ENCODE measurements around the gene WDR88. TPM values are rescaled to one million over a fixed set of nuclear protein-coding genes. Genes with fewer than 3 reads are reported as not detected.
"Not testable (repeated sequence)": the region's sequence is repeated elsewhere in the genome, so short reads cannot be mapped to it uniquely, and the experiment has no call there.

Gene WDR88
- total RNA-seq, 2 donors from 2014 or later = 0.58 TPM; not detected in 1

DNA sequence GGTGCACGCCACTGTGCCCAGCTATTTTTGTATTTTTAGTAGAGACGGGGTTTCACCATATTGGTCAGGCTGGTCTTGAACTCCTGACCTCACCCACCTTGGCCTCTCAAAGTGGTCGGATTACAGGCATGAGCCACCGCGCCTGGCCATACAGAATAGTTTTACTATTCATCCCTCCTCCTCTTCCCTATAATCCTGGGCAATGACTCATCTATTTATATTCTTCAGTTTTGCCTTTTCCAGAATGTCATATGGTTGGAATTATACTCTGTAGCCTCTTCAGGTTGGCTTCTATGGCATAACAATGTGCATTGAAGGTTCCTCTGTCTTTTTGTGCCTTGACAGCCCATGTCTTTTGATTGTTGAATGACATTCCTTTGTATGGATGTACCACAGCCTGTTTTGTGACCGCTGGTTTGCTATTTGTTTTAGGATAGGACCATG is 40.0 kb downstream of the WDR88 start:
- Mint-ChIP-seq H3K36me3 (ENCODE audit: low read depth) (peaks cover 11% of the 10 kb centered on the region), H3K4me3 (no peak overlapping the region), H3K4me1 (peaks cover 27% of the 10 kb centered on the region), H3K9me3 (no peaks in the 10 kb centered on the region), H3K27ac (peak overlapping the region; percentile 40), H3K27me3 (no peaks in the 10 kb centered on the region)
- ATAC-seq (replicated peaks) = no peak

DNA sequence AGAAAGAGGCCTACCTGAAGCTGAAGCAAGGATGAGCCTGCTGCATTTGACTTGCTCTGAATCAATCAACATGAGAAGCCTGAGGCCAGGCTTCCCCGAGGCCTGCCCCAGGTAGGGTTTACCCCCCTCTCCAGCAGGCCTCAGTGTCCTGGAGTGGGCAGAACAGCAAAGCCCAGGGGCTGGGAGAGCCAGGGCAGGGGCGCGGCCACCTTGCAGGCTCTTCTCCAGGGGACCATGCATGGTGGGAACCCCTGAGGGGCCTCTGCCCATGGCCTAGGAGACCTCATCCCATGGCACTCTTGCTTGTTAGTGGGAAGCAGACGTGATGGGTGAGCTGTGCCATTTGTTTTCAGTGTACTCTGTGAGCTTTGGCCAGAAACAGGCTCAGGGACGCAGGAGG is 42.3 kb downstream of the WDR88 start:
- Mint-ChIP-seq H3K4me1 (peaks cover 31% of the 10 kb centered on the region), H3K27me3 (no peaks in the 10 kb centered on the region), H3K36me3 (ENCODE audit: low read depth) (peaks cover 20% of the 10 kb centered on the region), H3K9me3 (no peaks in the 10 kb centered on the region), H3K4me3 (peak overlapping the region; percentile 93), H3K27ac (no peak overlapping the region)
- no peak for ATAC-seq (replicated peaks)

DNA sequence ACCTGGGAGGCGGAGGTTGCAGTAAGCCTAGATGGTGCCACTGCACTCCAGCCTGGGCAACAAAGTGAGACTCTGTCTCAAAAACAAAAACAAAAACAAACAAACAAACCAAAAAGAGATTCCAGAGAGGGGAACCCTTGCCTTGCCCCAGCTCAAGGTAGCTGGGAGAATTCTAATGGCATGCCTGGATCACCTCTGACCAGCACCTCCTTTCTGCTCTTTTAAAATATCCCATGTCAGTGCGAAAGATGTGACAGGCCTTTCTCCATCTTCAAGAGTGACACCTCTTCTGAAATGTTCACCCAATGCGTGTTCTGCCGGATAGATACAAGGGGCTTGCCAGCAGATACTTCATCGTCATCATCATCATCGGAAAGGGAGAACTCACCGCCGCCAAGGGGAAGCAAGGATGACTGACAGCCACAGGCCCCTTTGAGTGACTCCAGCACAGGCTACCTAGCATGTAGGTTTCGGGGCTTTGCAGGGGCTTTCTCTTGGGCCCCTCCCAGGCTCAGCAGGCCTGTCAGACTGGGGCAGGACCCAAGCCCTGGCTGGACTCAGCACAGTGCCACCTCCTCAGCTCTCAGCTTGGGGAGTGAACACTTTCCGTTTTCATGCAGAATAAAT is 43.4 kb downstream of the WDR88 start:
- Mint-ChIP-seq H3K36me3 (ENCODE audit: low read depth) (peaks cover 20% of the 10 kb centered on the region), H3K4me1 (peaks cover 30% of the 10 kb centered on the region), H3K27ac (peak overlapping the region; percentile 99), H3K27me3 (no peaks in the 10 kb centered on the region), H3K4me3 (peak overlapping the region; percentile 93), H3K9me3 (no peaks in the 10 kb centered on the region)
- no peak for ATAC-seq (replicated peaks)

DNA sequence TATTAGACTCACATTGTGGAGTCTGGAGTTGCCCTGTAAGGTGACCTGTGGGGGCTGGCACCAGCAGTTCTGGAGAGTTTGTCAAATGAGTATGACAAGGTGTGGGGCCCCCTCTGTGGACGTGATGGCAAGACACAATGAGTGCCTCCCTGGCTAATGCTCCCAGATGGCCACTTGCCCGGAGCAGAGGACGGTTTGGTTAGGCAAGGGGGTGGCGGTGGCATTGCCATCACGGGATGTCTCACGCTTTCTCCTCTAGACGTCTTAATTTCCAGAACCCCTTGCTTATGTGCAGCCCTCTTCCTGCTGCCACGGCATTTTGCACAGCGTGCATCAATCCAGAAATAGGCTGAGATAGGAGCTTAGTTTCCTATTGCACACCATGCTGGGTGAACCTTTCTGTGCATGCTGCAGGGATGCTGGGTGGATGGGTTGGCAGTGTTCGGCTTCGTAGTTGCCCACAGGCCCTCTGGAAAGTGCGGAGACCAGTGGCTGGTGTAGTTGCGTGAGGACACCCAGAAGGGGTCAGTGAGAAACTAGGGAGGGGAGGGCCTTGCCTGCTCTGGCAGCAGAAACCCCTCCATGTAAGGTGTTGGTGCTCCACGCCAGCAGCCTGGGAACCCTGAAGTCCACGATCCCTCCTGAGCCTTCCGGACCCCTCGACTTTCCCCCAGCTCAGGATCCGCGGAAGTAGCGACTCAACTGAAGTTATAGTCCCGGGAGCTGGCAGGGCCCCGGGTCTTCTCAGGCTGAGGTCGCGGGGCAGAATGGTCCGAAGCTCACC is 44.2 kb downstream of the WDR88 start:
- Mint-ChIP-seq H3K4me3 (peak overlapping the region; percentile 93), H3K9me3 (no peaks in the 10 kb centered on the region), H3K27ac (peak overlapping the region; percentile 99), H3K36me3 (ENCODE audit: low read depth) (peaks cover 20% of the 10 kb centered on the region), H3K27me3 (no peaks in the 10 kb centered on the region), H3K4me1 (peaks cover 30% of the 10 kb centered on the region)
- no peak for ATAC-seq (replicated peaks)

DNA sequence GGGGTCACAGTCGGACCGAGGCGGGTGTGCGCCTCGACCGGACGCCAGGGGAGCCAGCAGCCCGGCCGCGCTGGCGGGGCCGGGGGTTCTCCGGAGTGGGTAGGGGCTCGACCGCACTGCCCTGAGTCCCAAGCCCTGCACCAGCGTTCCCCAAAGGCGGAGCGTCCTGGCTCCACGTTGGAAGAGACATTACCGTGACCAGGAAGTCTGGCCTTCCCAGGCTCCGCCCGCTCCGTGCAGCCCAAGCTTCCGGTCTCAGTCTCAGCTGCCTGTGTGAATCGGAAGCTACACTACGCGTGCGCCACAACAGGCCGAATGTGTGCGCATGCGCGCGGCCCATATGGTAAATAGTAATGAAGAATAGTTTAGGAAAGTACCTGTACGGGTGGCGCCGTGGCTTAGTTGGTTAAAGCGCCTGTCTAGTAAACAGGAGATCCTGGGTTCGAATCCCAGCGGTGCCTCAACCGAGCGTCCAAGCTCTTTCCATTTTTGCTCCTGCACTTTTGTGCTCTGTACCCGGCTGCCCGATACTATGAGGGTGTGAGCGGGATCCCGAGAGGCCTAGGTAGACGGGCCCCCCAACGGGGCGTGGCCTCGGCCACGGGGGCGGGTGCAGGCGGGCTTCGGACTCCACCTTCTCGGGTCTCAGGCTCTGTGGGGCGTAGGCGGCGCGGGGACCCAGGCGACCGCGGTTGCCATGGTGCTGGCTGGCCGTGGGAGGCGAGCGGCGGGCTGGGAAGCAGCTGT is 44.9 kb downstream of the WDR88 start:
- Mint-ChIP-seq H3K4me3 (peak overlapping the region; percentile 93), H3K27me3 (no peaks in the 10 kb centered on the region), H3K9me3 (no peaks in the 10 kb centered on the region), H3K36me3 (ENCODE audit: low read depth) (peaks cover 20% of the 10 kb centered on the region), H3K4me1 (peaks cover 30% of the 10 kb centered on the region), H3K27ac (peak overlapping the region; percentile 99)
- ATAC-seq (replicated peaks) = peak; percentile 89

DNA sequence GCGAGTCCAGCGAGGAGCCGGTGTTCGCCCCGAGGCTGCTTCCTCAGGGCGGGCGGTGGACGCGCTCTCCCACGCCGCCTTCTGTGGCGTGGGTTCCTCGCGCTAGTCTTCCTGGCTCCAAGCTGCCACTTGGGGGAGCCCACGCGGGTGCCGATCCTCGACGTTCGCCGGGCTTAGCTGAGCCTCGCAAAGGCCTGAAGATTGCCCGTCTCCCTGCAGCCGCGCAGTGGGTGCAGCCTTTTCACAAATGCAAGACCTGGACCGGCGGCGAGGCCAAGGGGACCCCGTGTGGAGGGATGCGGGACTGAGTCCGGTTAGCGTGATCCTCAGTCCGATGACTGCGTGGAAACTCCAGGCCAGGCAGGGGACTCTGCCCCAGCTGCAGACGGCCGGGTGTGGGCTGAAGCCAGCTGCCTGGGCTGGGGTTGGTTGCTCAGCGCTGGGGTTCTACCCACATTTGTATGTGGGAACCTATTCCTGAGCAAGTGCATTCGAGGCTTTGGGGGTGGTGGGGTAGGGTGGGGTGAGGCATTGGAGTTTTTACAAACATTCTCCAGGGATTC is 45.6 kb downstream of the WDR88 start:
- Mint-ChIP-seq H3K4me1 (peaks cover 25% of the 10 kb centered on the region), H3K27me3 (no peaks in the 10 kb centered on the region), H3K27ac (peak overlapping the region; percentile 99), H3K36me3 (ENCODE audit: low read depth) (peaks cover 20% of the 10 kb centered on the region), H3K9me3 (no peaks in the 10 kb centered on the region), H3K4me3 (peak overlapping the region; percentile 93)
- peak; percentile 21 for ATAC-seq (replicated peaks)

DNA sequence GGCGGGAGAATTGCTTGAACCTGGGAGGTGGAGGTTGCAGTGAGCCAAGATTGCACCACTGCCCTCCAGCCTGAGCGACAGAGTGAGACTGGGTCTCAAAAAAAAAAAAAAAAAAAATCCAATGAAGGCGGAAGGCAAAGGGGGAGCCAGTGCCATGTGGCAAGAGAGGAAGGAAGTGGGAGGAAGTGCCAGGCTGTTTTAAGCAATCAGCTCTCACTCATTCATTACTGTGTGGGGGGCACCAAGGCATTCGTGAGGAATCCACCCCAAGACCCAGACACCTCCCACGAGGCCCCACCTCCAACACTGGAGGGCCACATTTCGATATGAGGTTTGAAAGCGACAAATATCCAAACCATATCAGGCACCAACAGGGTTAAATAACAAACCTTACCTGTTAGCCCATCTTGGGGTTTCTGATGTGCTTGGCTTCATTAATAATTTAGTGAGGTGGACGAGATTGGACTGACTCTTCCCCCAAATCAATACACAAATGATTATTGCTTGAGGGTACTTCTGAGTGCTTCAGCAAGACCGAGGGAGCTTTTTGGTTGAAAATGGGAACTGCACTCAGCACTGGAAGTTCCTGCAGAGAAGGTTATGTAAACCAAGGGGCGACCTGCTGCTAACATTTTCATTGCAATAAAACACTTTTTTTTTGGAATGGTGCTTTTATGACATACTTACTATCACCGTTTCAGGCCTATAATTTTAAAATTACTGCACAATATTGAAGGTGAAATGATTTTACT is 54.7 kb downstream of the WDR88 start:
- ATAC-seq (replicated peaks) = no peak
- no peaks in the 10 kb centered on the region for H3K9me3 Mint-ChIP-seq
- H3K27ac Mint-ChIP-seq = no peak overlapping the region
- H3K27me3 Mint-ChIP-seq = peaks cover 7% of the 10 kb centered on the region
- H3K4me1 Mint-ChIP-seq = no peaks in the 10 kb centered on the region
- H3K36me3 Mint-ChIP-seq (ENCODE audit: low read depth) = no peaks in the 10 kb centered on the region
- no peak overlapping the region for H3K4me3 Mint-ChIP-seq

DNA sequence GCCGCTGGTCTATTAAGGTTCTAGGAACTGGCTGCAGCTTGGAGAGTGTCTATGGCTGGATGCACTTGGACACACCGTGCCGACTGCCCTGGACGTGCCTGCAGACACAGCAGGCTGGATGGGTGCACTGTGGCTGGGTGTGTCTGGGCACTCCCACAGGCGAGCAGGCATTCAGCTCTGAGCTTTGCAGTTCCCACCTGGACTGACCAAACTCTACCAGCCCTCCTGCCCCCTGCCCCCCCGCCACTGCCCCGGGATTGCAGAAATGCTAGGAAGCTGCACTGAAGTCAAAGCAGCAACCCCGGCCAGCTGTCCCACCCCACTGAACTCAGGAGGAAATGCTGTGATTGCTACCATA is 55.2 kb downstream of the WDR88 start:
- Mint-ChIP-seq H3K27me3 (peaks cover 13% of the 10 kb centered on the region), H3K36me3 (ENCODE audit: low read depth) (no peaks in the 10 kb centered on the region), H3K4me3 (no peak overlapping the region), H3K4me1 (no peaks in the 10 kb centered on the region), H3K9me3 (no peaks in the 10 kb centered on the region), H3K27ac (no peak overlapping the region)
- ATAC-seq (replicated peaks) = no peak

DNA sequence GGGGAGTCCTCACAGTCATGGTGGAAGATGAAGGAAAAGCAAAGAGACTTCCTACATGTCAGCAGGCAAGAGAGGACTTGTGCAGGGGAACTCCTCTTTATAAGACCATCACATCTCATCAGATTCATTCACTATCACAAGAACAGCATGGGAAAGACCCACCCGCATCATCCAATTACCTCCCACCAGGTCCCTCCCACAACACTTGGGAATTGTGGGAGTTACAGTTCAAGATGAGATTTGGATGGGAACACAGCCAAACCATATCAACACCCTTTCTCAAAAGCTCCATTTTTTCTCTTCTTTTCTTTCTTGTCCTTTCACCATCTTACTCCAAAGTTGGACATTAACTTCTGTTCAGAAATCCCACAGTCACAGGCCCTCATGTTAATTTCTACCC is 57.5 kb downstream of the WDR88 start:
- H3K4me3 Mint-ChIP-seq = no peak overlapping the region
- no peak for ATAC-seq (replicated peaks)
- H3K27me3 Mint-ChIP-seq = peaks cover 26% of the 10 kb centered on the region
- no peaks in the 10 kb centered on the region for H3K4me1 Mint-ChIP-seq
- no peak overlapping the region for H3K27ac Mint-ChIP-seq
- peaks cover 4% of the 10 kb centered on the region for H3K36me3 Mint-ChIP-seq (ENCODE audit: low read depth)
- H3K9me3 Mint-ChIP-seq = no peaks in the 10 kb centered on the region

DNA sequence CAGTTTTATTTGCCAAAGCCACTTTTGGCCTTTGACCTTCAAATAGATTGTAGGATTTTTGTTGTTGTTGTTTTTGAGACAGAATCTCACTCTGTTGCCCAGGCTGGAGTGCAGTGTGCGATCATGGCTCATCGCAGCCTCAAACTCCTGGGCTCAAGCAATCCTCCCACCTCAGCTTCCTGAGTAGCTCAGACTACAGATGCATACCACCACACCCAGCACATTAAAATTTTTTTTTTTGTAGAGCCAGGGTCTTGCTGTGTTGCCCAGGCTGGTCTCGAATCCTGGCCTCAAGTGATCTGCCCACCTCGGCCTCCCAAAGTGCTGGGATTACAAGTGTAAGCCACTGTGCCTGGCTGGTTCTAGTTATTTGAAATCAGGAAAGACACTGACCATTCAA is 59.2 kb downstream of the WDR88 start:
- H3K9me3 Mint-ChIP-seq; ATAC-seq (replicated peaks); H3K36me3 Mint-ChIP-seq (ENCODE audit: low read depth); H3K4me1 Mint-ChIP-seq; H3K4me3 Mint-ChIP-seq; H3K27ac Mint-ChIP-seq: not testable (repeated sequence)
- H3K27me3 Mint-ChIP-seq = peaks cover 26% of the 10 kb centered on the region

DNA sequence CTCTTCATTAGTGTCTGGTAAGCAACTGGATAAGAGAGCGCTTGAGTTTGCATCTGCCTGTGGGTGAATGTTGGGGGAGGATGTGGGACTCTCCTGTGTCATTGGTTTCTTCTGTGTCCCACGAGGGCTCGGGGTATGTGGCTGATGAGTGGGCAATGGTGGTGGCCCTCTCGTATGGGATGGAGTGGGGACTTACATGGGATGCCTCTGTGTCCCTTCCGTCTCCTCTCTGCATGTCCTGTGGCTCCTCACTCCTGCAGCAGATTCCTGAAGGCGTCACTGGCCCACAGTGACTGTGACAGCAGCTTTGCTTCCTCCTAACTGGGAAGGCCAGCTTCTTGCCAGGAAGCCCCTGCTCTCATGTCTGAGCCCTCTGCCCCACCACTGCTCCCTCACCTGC is 59.6 kb downstream of the WDR88 start:
- ATAC-seq (replicated peaks) = no peak

DNA sequence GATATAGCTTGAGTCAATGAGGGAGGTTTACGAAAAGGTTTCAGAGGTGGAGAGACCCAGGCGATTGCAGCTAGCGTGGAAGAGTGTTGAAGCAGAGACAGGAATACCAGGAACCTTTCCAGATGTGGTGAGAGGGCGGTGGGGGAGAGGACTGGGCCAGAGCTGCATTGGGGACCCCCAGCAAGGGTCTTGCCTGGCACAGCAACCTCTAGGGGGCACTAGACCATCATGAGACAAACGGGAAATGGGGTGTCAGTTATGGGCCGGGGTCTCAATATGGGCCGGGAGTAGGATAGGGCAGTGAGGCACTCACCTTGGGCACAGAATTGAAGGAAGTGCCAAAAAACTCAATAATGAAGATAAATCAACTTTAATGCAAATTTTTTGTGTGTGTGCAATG is 60.1 kb downstream of the WDR88 start:
- H3K27ac Mint-ChIP-seq = no peak overlapping the region
- peaks cover 4% of the 10 kb centered on the region for H3K36me3 Mint-ChIP-seq (ENCODE audit: low read depth)
- H3K4me3 Mint-ChIP-seq = no peak overlapping the region
- H3K27me3 Mint-ChIP-seq = peaks cover 26% of the 10 kb centered on the region
- no peaks in the 10 kb centered on the region for H3K9me3 Mint-ChIP-seq
- ATAC-seq (replicated peaks) = no peak
- H3K4me1 Mint-ChIP-seq = no peaks in the 10 kb centered on the region

More for the DNA sequence above, 59.6 kb downstream of the WDR88 start:
- Mint-ChIP-seq H3K27ac (no peak overlapping the region), H3K36me3 (ENCODE audit: low read depth) (peaks cover 4% of the 10 kb centered on the region), H3K4me3 (no peak overlapping the region), H3K27me3 (peaks cover 26% of the 10 kb centered on the region), H3K4me1 (no peaks in the 10 kb centered on the region), H3K9me3 (no peaks in the 10 kb centered on the region)

DNA sequence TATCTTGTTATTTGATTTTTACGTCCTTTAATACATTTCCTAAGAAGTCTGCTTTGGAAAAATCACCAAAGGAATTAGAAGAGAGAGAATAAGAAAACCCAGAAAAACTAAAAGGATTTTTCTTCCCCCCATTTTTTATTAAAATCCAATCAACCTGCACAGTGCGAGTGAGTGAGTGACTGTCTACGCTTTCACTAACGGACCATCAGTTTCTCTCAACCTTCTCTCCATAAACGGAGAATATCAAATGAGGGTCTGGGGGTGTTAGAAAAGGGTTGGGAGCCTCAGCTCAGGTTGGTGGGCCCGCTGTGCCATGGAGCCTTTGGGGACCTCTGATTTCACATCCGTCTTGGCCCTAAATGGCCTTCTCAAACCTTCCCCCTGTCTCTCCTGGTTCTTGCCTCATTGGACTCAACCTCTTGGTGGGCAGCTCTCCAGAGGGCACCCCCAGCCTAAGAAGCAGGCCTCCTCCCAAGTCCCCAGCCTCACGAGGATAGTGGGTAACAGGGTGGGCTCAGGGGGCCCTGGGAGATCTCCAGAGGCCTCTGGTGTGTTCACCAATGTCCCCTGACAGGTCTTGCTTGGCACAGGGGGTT is 61.5 kb downstream of the WDR88 start:
- peaks cover 26% of the 10 kb centered on the region for H3K27me3 Mint-ChIP-seq
- H3K4me3 Mint-ChIP-seq = peak overlapping the region; percentile 35
- no peak overlapping the region for H3K27ac Mint-ChIP-seq
- H3K9me3 Mint-ChIP-seq = no peaks in the 10 kb centered on the region
- no peak for ATAC-seq (replicated peaks)
- peaks cover 4% of the 10 kb centered on the region for H3K36me3 Mint-ChIP-seq (ENCODE audit: low read depth)
- no peaks in the 10 kb centered on the region for H3K4me1 Mint-ChIP-seq
